SJCRH30 (cell line): ENCODE measurements around the gene PHF23. TPM values are rescaled to one million over a fixed set of nuclear protein-coding genes. Genes with fewer than 3 reads are reported as not detected.
"Not testable (repeated sequence)": the region's sequence is repeated elsewhere in the genome, so short reads cannot be mapped to it uniquely, and the experiment has no call there.

Source experiments
- DNase-seq, 2 experiments: peaks; one replicate each; pipeline ENCODE4 v3.0.0-alpha.2; 2015 to 2020
- H3K27ac ChIP-seq: fragments of 250-450 bp; sonication (Bioruptor Pico); 2 replicates; pipeline ENCODE4 v1.5.1; 2020; ENCODE audit warnings: mild to moderate bottlenecking, moderate library complexity
- H3K27me3 ChIP-seq: fragments of 250-450 bp; sonication (Bioruptor Pico); 2 replicates; pipeline ENCODE4 v1.5.1; 2020; ENCODE audit warnings: mild to moderate bottlenecking, moderate library complexity
- H3K36me3 ChIP-seq: fragments of 250-450 bp; sonication (Bioruptor Pico); 2 replicates; pipeline ENCODE4 v1.5.1; 2020; ENCODE audit warnings: mild to moderate bottlenecking, moderate library complexity
- H3K4me1 ChIP-seq: fragments of 250-450 bp; sonication (Bioruptor Pico); 2 replicates; pipeline ENCODE4 v1.5.1; 2020; ENCODE audit warnings: mild to moderate bottlenecking, moderate library complexity
- H3K4me3 ChIP-seq: fragments of 250-450 bp; sonication (Bioruptor Pico); 2 replicates; pipeline ENCODE4 v1.5.1; 2020; ENCODE audit warnings: mild to moderate bottlenecking, moderate library complexity
- H3K9me3 ChIP-seq: fragments of 250-450 bp; sonication (Bioruptor Pico); replicated peaks from 2 replicates; pipeline ENCODE4 v1.5.1; 2020; ENCODE audit warnings: mild to moderate bottlenecking, moderate library complexity
- total RNA-seq: library from RNA; depleted of rRNA; stranded (reverse); fragments of >200 nt; shearing (Covaris generic); gene quantifications from 2 replicates; pipeline ENCODE4 v1.2.3, GENCODE V29; 2014

PHF23 gene
- total RNA-seq, 1 experiment from 2014 or later = 28.7 TPM

- H3K4me3 ChIP-seq = no peak overlapping the region
- H3K9me3 ChIP-seq = no peaks in the 10 kb centered on the region
- no peak for DNase-seq
- H3K27me3 ChIP-seq = no peaks in the 10 kb centered on the region
- H3K4me1 ChIP-seq = 0 out of 2 replicates have a peak, but pooled peaks cover 3% of the 10 kb centered on the region
- no peaks in the 10 kb centered on the region for H3K36me3 ChIP-seq
- no peak overlapping the region for H3K27ac ChIP-seq
These were observed 10.6 kb upstream of the PHF23 start for GRCh38 chr17:7249830-7250229.

- no peak for DNase-seq
- Histone ChIP-seq H3K36me3 (peaks cover 2% of the 10 kb centered on the region; the same call in 1 of the 2 replicates), H3K27ac (no peak overlapping the region), H3K27me3 (no peaks in the 10 kb centered on the region), H3K9me3 (no peaks in the 10 kb centered on the region), H3K4me3 (no peak overlapping the region), H3K4me1 (0 out of 2 replicates have a peak, but pooled peaks cover 3% of the 10 kb centered on the region)
These were observed 10.0 kb upstream of the PHF23 start for GRCh38 chr17:7249214-7249613.

- Histone ChIP-seq H3K4me1 (0 out of 2 replicates have a peak, but pooled peaks cover 3% of the 10 kb centered on the region), H3K9me3 (no peaks in the 10 kb centered on the region), H3K36me3 (peaks cover 6% of the 10 kb centered on the region; the same call in 1 of the 2 replicates), H3K27me3 (no peaks in the 10 kb centered on the region), H3K4me3 (no peak overlapping the region), H3K27ac (no peak overlapping the region)
- DNase-seq = no peak
These were observed 9.5 kb upstream of the PHF23 start for GRCh38 chr17:7248796-7249195.

- Histone ChIP-seq H3K4me3 (no peak overlapping the region), H3K27me3 (no peaks in the 10 kb centered on the region), H3K36me3 (peaks cover 6% of the 10 kb centered on the region; the same call in 1 of the 2 replicates), H3K9me3 (no peaks in the 10 kb centered on the region), H3K27ac (no peak overlapping the region), H3K4me1 (0 out of 2 replicates have a peak, but pooled peaks cover 3% of the 10 kb centered on the region)
- no peak for DNase-seq
These were observed 7.5 kb upstream of the PHF23 start for GRCh38 chr17:7246779-7247178.

- H3K36me3 ChIP-seq, DNase-seq, H3K27ac ChIP-seq, H3K27me3 ChIP-seq, H3K4me1 ChIP-seq, H3K4me3 ChIP-seq, H3K9me3 ChIP-seq: not testable (repeated sequence)
These were observed 4.6 kb upstream of the PHF23 start for GRCh38 chr17:7243838-7244237.

GRCh38 chr17:7243453-7243729 is 4.1 kb upstream of the PHF23 start:
- no peaks in the 10 kb centered on the region for H3K27me3 ChIP-seq

GRCh38 chr17:7242717-7243452 is 3.6 kb upstream of the PHF23 start:
- peak; percentile 91 to 92 for DNase-seq
- H3K4me1 ChIP-seq = 0 out of 2 replicates have a peak, but pooled peaks cover 4% of the 10 kb centered on the region
- H3K4me3 ChIP-seq = peak overlapping the region; percentile 84
- H3K27ac ChIP-seq = peak overlapping the region; percentile 79
- H3K9me3 ChIP-seq = no peaks in the 10 kb centered on the region
- no peaks in the 10 kb centered on the region for H3K27me3 ChIP-seq
- peaks cover 6% of the 10 kb centered on the region; the same call in 1 of the 2 replicates for H3K36me3 ChIP-seq

More at GRCh38 chr17:7243453-7243729, 4.1 kb upstream of the PHF23 start:
- Histone ChIP-seq H3K36me3 (peaks cover 6% of the 10 kb centered on the region; the same call in 1 of the 2 replicates), H3K4me3 (peak overlapping the region; percentile 84), H3K9me3 (no peaks in the 10 kb centered on the region), H3K27ac (peak overlapping the region; percentile 79), H3K4me1 (0 out of 2 replicates have a peak, but pooled peaks cover 4% of the 10 kb centered on the region)
- no peak for DNase-seq

GRCh38 chr17:7241783-7242716 is 2.8 kb upstream of the PHF23 start, which contains the start of gene GABARAP:
TSS of gene GABARAP (minus strand) at chr17:7242449. CDS start at chr17:7242330, 119 bp downstream.
- Histone ChIP-seq H3K27me3 (no peaks in the 10 kb centered on the region), H3K4me1 (0 out of 2 replicates have a peak, but pooled peaks cover 4% of the 10 kb centered on the region), H3K27ac (peak within 1 kb of the TSS; percentile 79), H3K9me3 (no peaks in the 10 kb centered on the region), H3K36me3 (peaks cover 8% of the 10 kb centered on the region; the same call in 1 of the 2 replicates), H3K4me3 (peak within 1 kb of the TSS; percentile 84)
- DNase-seq = peak; percentile 81 to 89

GRCh38 chr17:7241090-7241733 is 2.0 kb upstream of the PHF23 start:
- 0 out of 2 replicates have a peak, but pooled peaks cover 4% of the 10 kb centered on the region for H3K4me1 ChIP-seq
- peaks cover 8% of the 10 kb centered on the region; the same call in 1 of the 2 replicates for H3K36me3 ChIP-seq
- H3K9me3 ChIP-seq = no peaks in the 10 kb centered on the region
- peak overlapping the region; percentile 84 for H3K4me3 ChIP-seq
- no peaks in the 10 kb centered on the region for H3K27me3 ChIP-seq
- DNase-seq = no peak
- peak overlapping the region; percentile 79; the same call in 1 of the 2 replicates for H3K27ac ChIP-seq

- Histone ChIP-seq H3K36me3 (peaks cover 13% of the 10 kb centered on the region; the same call in 1 of the 2 replicates), H3K9me3 (no peaks in the 10 kb centered on the region), H3K27ac (no peak overlapping the region), H3K27me3 (no peaks in the 10 kb centered on the region), H3K4me1 (0 out of 2 replicates have a peak, but pooled peaks cover 4% of the 10 kb centered on the region), H3K4me3 (peak overlapping the region; percentile 18; the same call in 1 of the 2 replicates)
- DNase-seq = no peak
These were observed 1.1 kb upstream of the PHF23 start for GRCh38 chr17:7240375-7240774.

GRCh38 chr17:7238420-7239090 is 702 bp downstream of the PHF23 start:
- 0 out of 2 replicates have a peak, but pooled peaks cover 4% of the 10 kb centered on the region for H3K4me1 ChIP-seq
- peak overlapping the region; percentile 75 for H3K4me3 ChIP-seq
- H3K36me3 ChIP-seq = peaks cover 11% of the 10 kb centered on the region; the same call in 1 of the 2 replicates
- no peaks in the 10 kb centered on the region for H3K27me3 ChIP-seq
- no peaks in the 10 kb centered on the region for H3K9me3 ChIP-seq
- H3K27ac ChIP-seq = peak overlapping the region; percentile 40
- DNase-seq = no peak

GRCh38 chr17:7237761-7238419 is 1.4 kb downstream of the PHF23 start:
- Histone ChIP-seq H3K4me1 (0 out of 2 replicates have a peak, but pooled peaks cover 4% of the 10 kb centered on the region), H3K4me3 (peak overlapping the region; percentile 68), H3K27ac (peak overlapping the region; percentile 67), H3K27me3 (no peaks in the 10 kb centered on the region), H3K36me3 (peaks cover 11% of the 10 kb centered on the region; the same call in 1 of the 2 replicates), H3K9me3 (no peaks in the 10 kb centered on the region)
- peak; percentile 71 for DNase-seq

- H3K4me3 ChIP-seq = peak overlapping the region; percentile 68
- peaks cover 11% of the 10 kb centered on the region; the same call in 1 of the 2 replicates for H3K36me3 ChIP-seq
- H3K27me3 ChIP-seq = no peaks in the 10 kb centered on the region
- H3K4me1 ChIP-seq = 0 out of 2 replicates have a peak, but pooled peaks cover 4% of the 10 kb centered on the region
- no peaks in the 10 kb centered on the region for H3K9me3 ChIP-seq
- peak overlapping the region; percentile 67 for H3K27ac ChIP-seq
- DNase-seq = no peak
These were observed 1.9 kb downstream of the PHF23 start for GRCh38 chr17:7237266-7237760.
